Measurements from ENCODE around the gene ZNF846.
A peak's percentile ranks its signal among the peaks of the same experiment; 100 is the strongest.

ZNF846 gene

DNA sequence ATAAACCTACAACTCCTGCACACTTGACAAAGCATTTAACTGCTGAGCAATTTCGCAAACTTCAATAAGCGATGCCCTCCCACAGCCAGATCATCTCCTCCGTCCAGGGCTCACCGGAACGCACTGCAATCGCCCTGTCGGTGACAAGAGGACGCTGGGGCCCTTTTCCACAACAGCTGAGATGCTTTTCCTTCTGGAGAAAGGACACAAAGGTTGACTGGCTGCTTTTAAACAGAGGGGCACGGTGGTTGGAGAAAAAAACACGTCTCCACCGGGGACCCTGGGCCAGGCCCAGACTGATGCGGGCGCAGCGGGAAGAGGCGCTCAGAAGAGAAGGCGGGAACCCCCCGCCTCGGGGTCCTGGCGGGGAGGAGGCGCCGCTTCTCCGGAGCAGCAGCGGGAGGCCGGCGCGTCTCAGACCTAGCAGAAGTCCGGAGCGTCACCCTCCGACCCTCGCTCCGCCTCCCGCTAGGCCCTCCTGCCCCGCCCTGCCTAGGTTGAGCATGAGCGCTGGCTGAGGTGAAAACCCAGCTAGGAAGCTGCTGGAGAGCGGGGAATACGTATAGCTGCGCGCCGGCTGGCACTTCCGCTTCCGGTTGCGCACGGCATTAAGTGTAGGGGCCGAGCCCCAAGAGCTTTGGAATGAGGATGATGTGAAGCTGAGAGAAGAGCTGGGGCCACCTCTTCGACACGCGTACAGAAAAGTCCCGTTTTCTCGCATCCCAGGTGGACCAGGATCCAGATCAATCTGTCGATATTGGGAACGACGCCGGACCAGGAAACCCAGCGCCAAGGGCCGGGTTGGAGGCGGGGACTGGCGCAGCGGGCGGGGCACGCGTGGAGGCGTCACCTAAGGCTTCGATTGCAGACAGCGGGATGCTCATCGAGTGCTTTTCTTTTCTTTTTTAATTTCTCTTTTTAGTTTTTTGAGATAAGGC lies at the start of gene ZNF846:
ZNF846 (minus strand) TSS at position 564 of the 938 bp plus-strand sequence. CDS start 3,788 bp downstream, outside the sequence.
- no peaks in the 10 kb centered on the region for H4K20me1 ChIP-seq (ENCODE audit: control insufficient read depth, insufficient read depth, low read depth, low read length)

DNA sequence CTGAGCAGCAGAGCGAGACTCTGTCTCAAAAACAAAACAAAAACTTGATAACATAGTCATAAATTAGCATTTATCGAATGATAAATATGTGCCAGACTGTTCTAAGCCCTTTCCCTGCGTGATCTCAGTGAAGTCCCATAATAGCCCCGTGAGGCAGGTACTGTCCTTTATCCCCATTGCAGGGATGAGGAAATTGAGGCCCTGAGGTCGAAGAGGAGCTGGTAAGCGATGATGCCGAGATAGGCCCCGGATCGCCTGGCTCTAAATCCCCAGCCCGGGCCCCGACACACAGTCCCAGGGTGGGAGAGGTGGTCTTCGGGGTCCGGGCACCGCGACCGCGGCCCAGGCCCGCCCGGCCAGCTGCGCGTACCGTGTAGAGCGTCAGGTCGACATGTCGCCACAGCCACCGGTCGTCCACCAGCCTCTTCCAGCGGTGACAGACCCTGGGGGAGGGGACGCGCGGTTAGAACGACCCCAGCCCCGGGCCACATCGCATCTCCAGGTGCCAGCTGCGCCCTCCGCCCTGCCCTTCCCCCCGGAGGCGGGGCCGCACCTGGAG lies 49.7 kb upstream of the ZNF846 start:
- Histone ChIP-seq H3K9me3 (ENCODE audit: control insufficient read depth, insufficient read depth, low read length) (peaks cover 16% of the 10 kb centered on the region; the same call in 1 of the 2 replicates), H3K27me3 (ENCODE audit: control insufficient read depth, low read length) (no peaks in the 10 kb centered on the region), H3K4me2 (ENCODE audit: low read length) (peak overlapping the region; percentile 86), H3K4me1 (ENCODE audit: control insufficient read depth, low read length) (peaks cover 21% of the 10 kb centered on the region), H3K9me2 (replicated peaks; ENCODE audit: control insufficient read depth, low read length) (no peaks in the 10 kb centered on the region), H3K4me3 (ENCODE audit: low read length) (peak overlapping the region; percentile 97), H3F3A (ENCODE audit: control insufficient read depth, insufficient read depth) (no peaks in the 10 kb centered on the region), H4K20me1 (ENCODE audit: control insufficient read depth, insufficient read depth, low read depth, low read length) (no peaks in the 10 kb centered on the region), H3K36me3 (ENCODE audit: control insufficient read depth, low read length) (peaks cover 41% of the 10 kb centered on the region), H3K79me2 (ENCODE audit: control insufficient read depth, low read length) (peaks cover 49% of the 10 kb centered on the region), H3K27ac (ENCODE audit: low read depth, low read length) (peak overlapping the region; percentile 75)
- TF ChIP-seq, protein P1, sequence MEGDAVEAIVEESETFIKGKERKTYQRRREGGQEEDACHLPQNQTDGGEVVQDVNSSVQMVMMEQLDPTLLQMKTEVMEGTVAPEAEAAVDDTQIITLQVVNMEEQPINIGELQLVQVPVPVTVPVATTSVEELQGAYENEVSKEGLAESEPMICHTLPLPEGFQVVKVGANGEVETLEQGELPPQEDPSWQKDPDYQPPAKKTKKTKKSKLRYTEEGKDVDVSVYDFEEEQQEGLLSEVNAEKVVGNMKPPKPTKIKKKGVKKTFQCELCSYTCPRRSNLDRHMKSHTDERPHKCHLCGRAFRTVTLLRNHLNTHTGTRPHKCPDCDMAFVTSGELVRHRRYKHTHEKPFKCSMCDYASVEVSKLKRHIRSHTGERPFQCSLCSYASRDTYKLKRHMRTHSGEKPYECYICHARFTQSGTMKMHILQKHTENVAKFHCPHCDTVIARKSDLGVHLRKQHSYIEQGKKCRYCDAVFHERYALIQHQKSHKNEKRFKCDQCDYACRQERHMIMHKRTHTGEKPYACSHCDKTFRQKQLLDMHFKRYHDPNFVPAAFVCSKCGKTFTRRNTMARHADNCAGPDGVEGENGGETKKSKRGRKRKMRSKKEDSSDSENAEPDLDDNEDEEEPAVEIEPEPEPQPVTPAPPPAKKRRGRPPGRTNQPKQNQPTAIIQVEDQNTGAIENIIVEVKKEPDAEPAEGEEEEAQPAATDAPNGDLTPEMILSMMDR (IDR thresholded peaks at IDR 0.05; ENCODE audit: low read depth, low read length, poor library complexity, severe bottlenecking) = no peak
- no peak for TF ChIP-seq EZH2phosphoT487 (IDR thresholded peaks at IDR 0.05; ENCODE audit: borderline replicate concordance, low read length)

More for the DNA sequence above, at the start of gene ZNF846:
- Histone ChIP-seq H3K36me3 (ENCODE audit: control insufficient read depth, low read length) (no peaks in the 10 kb centered on the region; the same call in 1 of the 2 replicates), H3F3A (ENCODE audit: control insufficient read depth, insufficient read depth) (peaks cover 3% of the 10 kb centered on the region; the same call in 1 of the 2 replicates), H3K27ac (ENCODE audit: low read depth, low read length) (peak within 1 kb of the TSS; percentile 80), H3K4me1 (ENCODE audit: control insufficient read depth, low read length) (peaks cover 19% of the 10 kb centered on the region), H3K4me2 (ENCODE audit: low read length) (peak within 1 kb of the TSS; percentile 97), H3K79me2 (ENCODE audit: control insufficient read depth, low read length) (peaks cover 14% of the 10 kb centered on the region), H3K9me3 (ENCODE audit: control insufficient read depth, insufficient read depth, low read length) (peaks cover 1% of the 10 kb centered on the region; the same call in 1 of the 2 replicates), H3K27me3 (ENCODE audit: control insufficient read depth, low read length) (no peaks in the 10 kb centered on the region), H3K4me3 (ENCODE audit: low read length) (peak within 1 kb of the TSS; percentile 96), H3K9me2 (replicated peaks; ENCODE audit: control insufficient read depth, low read length) (no peaks in the 10 kb centered on the region)
- no peak for TF ChIP-seq EZH2phosphoT487 (IDR thresholded peaks at IDR 0.05; ENCODE audit: borderline replicate concordance, low read length)
- TF ChIP-seq, protein P1 (IDR thresholded peaks at IDR 0.05; ENCODE audit: low read depth, low read length, poor library complexity, severe bottlenecking) = no peak

DNA sequence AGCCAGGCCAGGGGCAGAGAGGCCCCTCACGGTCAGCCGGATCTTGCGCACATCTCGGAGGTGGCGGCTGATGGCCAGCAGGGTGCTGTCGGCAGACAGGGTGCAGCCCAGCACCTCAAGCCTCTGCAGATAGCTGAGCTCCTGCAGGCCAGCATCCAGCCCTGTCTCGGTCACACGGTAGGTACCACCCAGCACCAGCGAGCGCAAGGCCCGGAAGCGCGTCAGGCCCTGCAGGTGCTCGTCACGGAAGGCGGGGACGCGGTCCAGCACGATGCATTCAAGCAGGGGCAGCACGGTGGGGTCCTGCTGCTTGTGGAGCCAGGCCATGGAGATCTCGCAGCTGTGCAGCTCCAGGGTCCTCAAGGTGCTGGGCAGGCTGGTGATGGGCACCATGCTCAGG lies 42.6 kb upstream of the ZNF846 start:
- Histone ChIP-seq H3K9me2 (replicated peaks; ENCODE audit: control insufficient read depth, low read length) (no peaks in the 10 kb centered on the region), H3K4me3 (ENCODE audit: low read length) (no peak overlapping the region), H3K27me3 (ENCODE audit: control insufficient read depth, low read length) (no peaks in the 10 kb centered on the region), H3F3A (ENCODE audit: control insufficient read depth, insufficient read depth) (no peaks in the 10 kb centered on the region), H3K4me2 (ENCODE audit: low read length) (no peak overlapping the region), H3K79me2 (ENCODE audit: control insufficient read depth, low read length) (peaks cover 22% of the 10 kb centered on the region), H3K36me3 (ENCODE audit: control insufficient read depth, low read length) (peaks cover 47% of the 10 kb centered on the region), H3K9me3 (ENCODE audit: control insufficient read depth, insufficient read depth, low read length) (peaks cover 11% of the 10 kb centered on the region; the same call in 1 of the 2 replicates), H3K27ac (ENCODE audit: low read depth, low read length) (no peak overlapping the region), H4K20me1 (ENCODE audit: control insufficient read depth, insufficient read depth, low read depth, low read length) (no peaks in the 10 kb centered on the region), H3K4me1 (ENCODE audit: control insufficient read depth, low read length) (no peaks in the 10 kb centered on the region)
- TF ChIP-seq, protein P1 (IDR thresholded peaks at IDR 0.05; ENCODE audit: low read depth, low read length, poor library complexity, severe bottlenecking) = no peak
- TF ChIP-seq EZH2phosphoT487 (IDR thresholded peaks at IDR 0.05; ENCODE audit: borderline replicate concordance, low read length) = no peak
